GM18507 (cell line): ENCODE results near the gene CACNA2D3.

Source experiments
- DNase-seq: peaks from one replicate; pipeline ENCODE4 v3.0.0; 2011; ENCODE audit warnings: low read depth; ENCODE audit not compliant: insufficient read length; ENCODE audit errors: extremely low spot score
- FAIRE-seq: peaks from 2 replicates; lab custom pipeline; 2011; peaks lifted over from hg19 to GRCh38; lab: Jason Lieb, UNC

Gene CACNA2D3

GRCh38 chr3:54780336-54780735 lies 658.0 kb downstream of the CACNA2D3 start:
- no peak for FAIRE-seq
- no peak for DNase-seq

GRCh38 chr3:54781728-54782127 lies 659.4 kb downstream of the CACNA2D3 start:
- no peak for DNase-seq
- no peak for FAIRE-seq

GRCh38 chr3:54783611-54784010 lies 661.3 kb downstream of the CACNA2D3 start:
- no peak for DNase-seq
- no peak for FAIRE-seq

- FAIRE-seq (no peak), DNase-seq (no peak)
These were observed 661.7 kb downstream of the CACNA2D3 start for GRCh38 chr3:54784021-54784420.

GRCh38 chr3:54785976-54786375 lies 663.6 kb downstream of the CACNA2D3 start:
- FAIRE-seq (no peak), DNase-seq (no peak)

GRCh38 chr3:54790051-54790450 lies 667.7 kb downstream of the CACNA2D3 start:
- DNase-seq (no peak), FAIRE-seq (no peak)

GRCh38 chr3:54791501-54792156 lies 669.3 kb downstream of the CACNA2D3 start:
- DNase-seq: no peak
- no peak for FAIRE-seq

- DNase-seq: no peak
- no peak for FAIRE-seq
These were observed 670.2 kb downstream of the CACNA2D3 start for GRCh38 chr3:54792584-54792983.

- no peak for FAIRE-seq
These were observed 670.8 kb downstream of the CACNA2D3 start for GRCh38 chr3:54793171-54793570.

GRCh38 chr3:54797111-54797510 lies 674.8 kb downstream of the CACNA2D3 start:
- DNase-seq: no peak
- no peak for FAIRE-seq

More at GRCh38 chr3:54793171-54793570, 670.8 kb downstream of the CACNA2D3 start:
- no peak for DNase-seq

GRCh38 chr3:54800478-54800877 lies 678.1 kb downstream of the CACNA2D3 start:
- no peak for DNase-seq
- no peak for FAIRE-seq

- FAIRE-seq: no peak
These were observed 679.6 kb downstream of the CACNA2D3 start for GRCh38 chr3:54801977-54802376.

GRCh38 chr3:54810401-54810800 lies 688.0 kb downstream of the CACNA2D3 start:
- DNase-seq (no peak), FAIRE-seq (no peak)

More at GRCh38 chr3:54801977-54802376, 679.6 kb downstream of the CACNA2D3 start:
- DNase-seq: no peak

GRCh38 chr3:54814224-54814623 lies 691.9 kb downstream of the CACNA2D3 start:
- FAIRE-seq: no peak

GRCh38 chr3:54817628-54818027 lies 695.3 kb downstream of the CACNA2D3 start:
- FAIRE-seq (no peak), DNase-seq (no peak)

More at GRCh38 chr3:54814224-54814623, 691.9 kb downstream of the CACNA2D3 start:
- no peak for DNase-seq

GRCh38 chr3:54818486-54818885 lies 696.1 kb downstream of the CACNA2D3 start:
- DNase-seq (no peak), FAIRE-seq (no peak)

GRCh38 chr3:54818942-54819341 lies 696.6 kb downstream of the CACNA2D3 start:
- no peak for FAIRE-seq

GRCh38 chr3:54819946-54820345 lies 697.6 kb downstream of the CACNA2D3 start:
- DNase-seq (no peak), FAIRE-seq (no peak)

More at GRCh38 chr3:54818942-54819341, 696.6 kb downstream of the CACNA2D3 start:
- no peak for DNase-seq

GRCh38 chr3:54822206-54822605 lies 699.9 kb downstream of the CACNA2D3 start:
- DNase-seq: no peak
- FAIRE-seq: no peak

- DNase-seq (no peak), FAIRE-seq (no peak)
These were observed 703.9 kb downstream of the CACNA2D3 start for GRCh38 chr3:54826251-54826691.

- DNase-seq (no peak), FAIRE-seq (no peak)
These were observed 704.8 kb downstream of the CACNA2D3 start for GRCh38 chr3:54827056-54827687.
